Prostate gland (tissue), 2 donors: ENCODE data around the gene DPP3. TPM values are rescaled to one million over a fixed set of nuclear protein-coding genes. Genes with fewer than 3 reads are reported as not detected.

Experiments used
- DNase-seq: peaks from one replicate; pipeline ENCODE4 v3.0.0-alpha.2; 2019; ENCODE audit warnings: low spot score
- H3K27ac ChIP-seq, 2 donors: fragments of 200-600 bp; sonication (generic); 2 replicates each; pipeline ENCODE4 v1.5.1; 2017 to 2019
- H3K27me3 ChIP-seq: fragments of 200-600 bp; sonication (generic); replicated peaks from 2 replicates; pipeline ENCODE4 v1.5.1; 2019; ENCODE audit not compliant: insufficient read depth
- H3K36me3 ChIP-seq, 2 donors: fragments of 200-600 bp; sonication (generic); 1 replicate in 1 of 2; 2 replicates in 1 of 2; pipeline versions ENCODE4 v1.5.1 to v1.8.1; 2017 to 2019
- H3K4me1 ChIP-seq: fragments of 200-600 bp; sonication (generic); replicated peaks from 2 replicates; pipeline ENCODE4 v1.5.1; 2019
- H3K4me3 ChIP-seq, 2 donors: fragments of 200-600 bp; sonication (generic); 2 replicates each; pipeline ENCODE4 v1.5.1; 2017 to 2019
- H3K9me3 ChIP-seq: fragments of 200-600 bp; sonication (generic); 2 replicates; pipeline ENCODE4 v1.5.1; 2017
- CTCF ChIP-seq, 4 experiments: fragments of 200-600 bp in 2 of 4; fragments of 450-650 bp in 2 of 4; sonication (generic) in 2 of 4; IDR thresholded peaks; 1 replicate in 3 of 4; 2 replicates in 1 of 4; pipeline ENCODE4 v1.5.1; 2016 to 2019; ENCODE audit warnings: antibody characterized with exemption in 4 of 4, mild to moderate bottlenecking in 2 of 4, moderate library complexity in 2 of 4
- POLR2A ChIP-seq: fragments of 450-650 bp; IDR thresholded peaks from one replicate; pipeline ENCODE4 v1.6.1; 2016; ENCODE audit warnings: antibody characterized with exemption, mild to moderate bottlenecking
- POLR2AphosphoS5 ChIP-seq: sonication (generic); formaldehyde crosslinking; IDR thresholded peaks from one replicate; pipeline ENCODE4 v1.6.1; 2017; ENCODE audit warnings: antibody characterized with exemption
- WGBS: methylation state at CpG from one replicate; pipeline ENCODE4 v1.1.5; 2018; 5-methylcytosine and 5-hydroxymethylcytosine counted together
- intact Hi-C: fragments of 100-400 bp; cut with DNase I; formaldehyde crosslinking; loops from one replicate; pipeline ENCODE4 v1.14.2; 2022
- total RNA-seq, 2 donors: library from RNA; depleted of rRNA; stranded (reverse); fragments of >200 nt; gene quantifications; one replicate each; pipeline ENCODE4 v1.1.0, GENCODE V29; 2016

DPP3 gene
- total RNA-seq, 2 donors from 2014 or later, result 37.0 to 53.6 TPM

GRCh38 chr11:66465373-66466224, 14.6 kb upstream of the DPP3 start:
- WGBS, result 37% methylated on average over 19 of the region's 19 CpGs
- H3K27ac ChIP-seq, result peak overlapping the region; percentile 72 to 76
- DNase-seq, result no peak
- peaks cover 3% of the 10 kb centered on the region for H3K4me1 ChIP-seq
- no peaks in the 10 kb centered on the region for H3K36me3 ChIP-seq
- no peaks in the 10 kb centered on the region for H3K9me3 ChIP-seq
- H3K27me3 ChIP-seq, result no peaks in the 10 kb centered on the region
- no peak for TF ChIP-seq POLR2AphosphoS5
- TF ChIP-seq POLR2A, result no peak
- no peak for TF ChIP-seq CTCF (IDR thresholded peaks at IDR 0.05)
- H3K4me3 ChIP-seq, result peak overlapping the region; percentile 71 to 72
- intact Hi-C loops, result loop anchor here (2.0 kb wide), 1 partner anchor 15 kb away; the partner anchor contains the start of gene DPP3

- DNase-seq, result peak; percentile 91
- H3K27me3 ChIP-seq, result no peaks in the 10 kb centered on the region
- H3K4me1 ChIP-seq, result peaks cover 3% of the 10 kb centered on the region
- peak within 1 kb of the TSS; percentile 72 to 76 for H3K27ac ChIP-seq
- H3K4me3 ChIP-seq, result peak within 1 kb of the TSS; percentile 71 to 72
- no peaks in the 10 kb centered on the region for H3K36me3 ChIP-seq
- under 1% methylated on average over 59 of the region's 63 CpGs for WGBS
- intact Hi-C loops, result loop anchor here (2.0 kb wide), 1 partner anchor 14 kb away; the partner anchor contains the start of gene DPP3
- H3K9me3 ChIP-seq, result no peaks in the 10 kb centered on the region
- TF ChIP-seq POLR2AphosphoS5 (peak; percentile 71), CTCF (IDR thresholded peaks at IDR 0.05) (peak in 1 of 4 experiments; percentile 3), POLR2A (peak; percentile 60)
These were observed 13.8 kb upstream of the DPP3 start, which contains the start of gene PELI3 for GRCh38 chr11:66466225-66467033. PELI3 (plus strand) TSS chr11:66466905; CDS start chr11:66468129, 1,224 bp downstream.

DNA sequence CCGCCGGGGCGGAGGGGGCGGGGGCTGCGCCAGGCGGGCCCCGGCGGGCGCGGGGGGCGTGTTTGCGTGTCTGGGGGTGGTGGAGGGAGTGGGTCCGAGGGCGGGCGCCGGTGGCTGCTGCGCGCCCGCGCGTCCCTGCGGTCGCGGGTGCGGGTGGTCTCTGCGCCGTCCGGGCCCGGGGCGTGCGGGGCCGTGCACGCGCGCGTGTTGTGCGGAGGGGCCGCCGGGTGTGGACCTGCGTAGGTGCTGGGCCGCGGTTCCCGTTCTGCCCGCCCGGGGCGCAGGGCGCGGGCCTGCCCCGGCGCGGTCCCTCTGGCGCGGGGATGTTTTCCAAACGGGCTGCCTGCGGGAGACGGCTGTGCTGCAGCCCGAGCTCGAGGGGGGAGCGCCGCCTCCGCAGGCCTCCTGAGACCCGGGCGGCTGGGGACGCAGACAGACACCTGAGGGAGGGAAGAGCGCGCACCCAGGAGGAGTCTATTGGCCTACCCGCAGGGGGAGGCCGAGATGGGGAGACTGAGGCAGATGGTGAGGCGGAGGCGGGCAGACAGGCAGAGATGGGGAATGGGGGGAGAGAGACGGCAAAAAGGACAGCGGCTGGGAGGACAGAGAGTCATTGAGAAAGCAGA, 13.1 kb upstream of the DPP3 start:
- H3K27ac ChIP-seq, result peak overlapping the region; percentile 45 to 72
- intact Hi-C loops, result loop anchor here (2.0 kb wide), 1 partner anchor 14 kb away; the partner anchor contains the start of gene DPP3
- peaks cover 3% of the 10 kb centered on the region for H3K4me1 ChIP-seq
- TF ChIP-seq POLR2A (no peak), CTCF (IDR thresholded peaks at IDR 0.05) (peak in 2 of 4 experiments; percentile 40 to 53)
- H3K4me3 ChIP-seq, result peak overlapping the region; percentile 71 to 72
- WGBS, result 2% methylated on average over 41 of the region's 72 CpGs
- H3K36me3 ChIP-seq, result no peaks in the 10 kb centered on the region
- H3K27me3 ChIP-seq, result no peaks in the 10 kb centered on the region
- DNase-seq, result no peak
- H3K9me3 ChIP-seq, result no peaks in the 10 kb centered on the region

GRCh38 chr11:66467756-66468155, 12.5 kb upstream of the DPP3 start:
- intact Hi-C loops, result loop anchor here (2.0 kb wide), 1 partner anchor 13 kb away; the partner anchor contains the start of gene DPP3
- WGBS, result 35% methylated on average over 6 of the region's 6 CpGs
- TF ChIP-seq CTCF (IDR thresholded peaks at IDR 0.05) (no peak), POLR2A (no peak), POLR2AphosphoS5 (no peak)
- H3K4me3 ChIP-seq, result peak overlapping the region; percentile 71 to 72
- H3K27ac ChIP-seq, result peak overlapping the region in 1 of 2 donors; percentile 45
- peaks cover 3% of the 10 kb centered on the region for H3K4me1 ChIP-seq
- no peaks in the 10 kb centered on the region for H3K9me3 ChIP-seq
- no peak for DNase-seq
- no peaks in the 10 kb centered on the region for H3K36me3 ChIP-seq
- no peaks in the 10 kb centered on the region for H3K27me3 ChIP-seq
